Uterus (tissue), 4 donors: ENCODE measurements around the gene PIK3C2G. TPM values are rescaled to one million over a fixed set of nuclear protein-coding genes. Genes with fewer than 3 reads are reported as not detected.
"Not testable (repeated sequence)": the region's sequence is repeated elsewhere in the genome, so short reads cannot be mapped to it uniquely, and the experiment has no call there.

Source experiments
- DNase-seq, 2 donors: peaks; one replicate each; pipeline ENCODE4 v3.0.0-alpha.2; 2019 to 2020
- H3K27ac ChIP-seq, 2 donors: fragments of 200-600 bp; sonication (generic); 1 replicate in 1 of 2; 2 replicates in 1 of 2; pipeline ENCODE4 v1.5.1; 2016 to 2018
- H3K27me3 ChIP-seq, 2 donors: fragments of 200-600 bp; sonication (generic); one replicate each; pipeline ENCODE4 v1.5.1; 2018 to 2019; ENCODE audit warnings: control low read depth in 1 of 2
- H3K36me3 ChIP-seq, 2 donors: fragments of 200-600 bp; sonication (generic); one replicate each; pipeline ENCODE4 v1.5.1; 2019; ENCODE audit warnings: control low read depth in 1 of 2
- H3K4me1 ChIP-seq, 2 donors: fragments of 200-600 bp; sonication (generic); one replicate each; pipeline ENCODE4 v1.5.1; 2018 to 2019; ENCODE audit warnings: control low read depth in 1 of 2
- H3K4me3 ChIP-seq, 2 donors: fragments of 200-600 bp; sonication (generic); 1 replicate in 1 of 2; 2 replicates in 1 of 2; pipeline ENCODE4 v1.5.1; 2018 to 2019; ENCODE audit warnings: mild to moderate bottlenecking in 1 of 2
- H3K9me3 ChIP-seq, 2 donors: fragments of 200-600 bp; sonication (generic); one replicate each; pipeline ENCODE4 v1.5.1; 2019; ENCODE audit warnings: control low read depth in 1 of 2
- CTCF ChIP-seq, 4 experiments: fragments of 200-600 bp in 2 of 4; fragments of 450-650 bp in 2 of 4; sonication (generic) in 2 of 4; IDR thresholded peaks; one replicate each; pipeline ENCODE4 v1.5.1; 2016 to 2019; ENCODE audit warnings: antibody characterized with exemption in 4 of 4, mild to moderate bottlenecking in 2 of 4, moderate library complexity in 1 of 4
- POLR2A ChIP-seq, 2 donors: fragments of 450-650 bp; IDR thresholded peaks; one replicate each; pipeline ENCODE4 v1.6.1; 2016; ENCODE audit warnings: antibody characterized with exemption in 2 of 2, mild to moderate bottlenecking in 1 of 2, moderate library complexity in 1 of 2
- intact Hi-C: fragments of 100-400 bp; cut with DNase I; formaldehyde crosslinking; loops from one replicate; pipeline ENCODE4 v1.15.1; 2023; ENCODE audit warnings: low total_unique reads
- total RNA-seq, 4 donors: library from RNA; depleted of rRNA in 3 of 4; stranded (reverse); fragments of >200 nt in 3 of 4; gene quantifications; one replicate each; pipeline versions ENCODE4 v1.1.0 to v1.2.4, GENCODE V29; 2014 to 2023
- donor health status: DM: yes; HTN: yes; CAD: no.

Gene PIK3C2G
- total RNA-seq, 4 donors from 2014 or later, result under 0.01 to 2.2 (median 0.34) TPM; not detected in 1

GRCh38 chr12:18689771-18690170 lies 428.5 kb downstream of the PIK3C2G start:
- DNase-seq, result no peak
- intact Hi-C loops, result no loop called here
- Histone ChIP-seq H3K4me3 (no peak overlapping the region), H3K4me1 (no peaks in the 10 kb centered on the region), H3K9me3 (no peaks in the 10 kb centered on the region), H3K36me3 (no peaks in the 10 kb centered on the region), H3K27me3 (no peaks in the 10 kb centered on the region), H3K27ac (no peak overlapping the region)
- TF ChIP-seq CTCF (IDR thresholded peaks at IDR 0.05) (no peak), POLR2A (IDR thresholded peaks at IDR 0.05) (no peak)

- TF ChIP-seq CTCF (IDR thresholded peaks at IDR 0.05) (no peak), POLR2A (IDR thresholded peaks at IDR 0.05) (no peak)
- no peak overlapping the region for H3K27ac ChIP-seq
- H3K9me3 ChIP-seq, result no peaks in the 10 kb centered on the region
- intact Hi-C loops, result no loop called here
- no peaks in the 10 kb centered on the region for H3K4me1 ChIP-seq
- no peak for DNase-seq
- H3K27me3 ChIP-seq, result no peaks in the 10 kb centered on the region
- no peaks in the 10 kb centered on the region for H3K36me3 ChIP-seq
- no peak overlapping the region for H3K4me3 ChIP-seq
Observed at GRCh38 chr12:18690653-18691052, 429.3 kb downstream of the PIK3C2G start.

GRCh38 chr12:18693986-18694385 lies 432.7 kb downstream of the PIK3C2G start:
- H3K9me3 ChIP-seq, H3K27ac ChIP-seq, intact Hi-C loops, H3K27me3 ChIP-seq, H3K36me3 ChIP-seq, H3K4me1 ChIP-seq, H3K4me3 ChIP-seq, DNase-seq: not testable (repeated sequence)

GRCh38 chr12:18696971-18697602 lies 435.8 kb downstream of the PIK3C2G start:
- no peaks in the 10 kb centered on the region for H3K27me3 ChIP-seq
- H3K4me1 ChIP-seq, result no peaks in the 10 kb centered on the region
- intact Hi-C loops, result no loop called here
- TF ChIP-seq CTCF (IDR thresholded peaks at IDR 0.05) (no peak), POLR2A (IDR thresholded peaks at IDR 0.05) (no peak)
- no peaks in the 10 kb centered on the region for H3K36me3 ChIP-seq
- DNase-seq, result no peak
- H3K9me3 ChIP-seq, result no peaks in the 10 kb centered on the region
- H3K27ac ChIP-seq, result no peak overlapping the region
- no peak overlapping the region for H3K4me3 ChIP-seq

Other genes starting within 250 kb of the PIK3C2G start
- 10 to 100 TPM in 2 of 4 donors, 1 to 10 TPM in 2; 3.1 to 33.9 (median 7.3) TPM for gene RERGL, start 171.3 kb upstream of the PIK3C2G start, total RNA-seq